Measurements from ENCODE around the gene ACTN1.
A peak's percentile ranks its signal among the peaks of the same experiment; 100 is the strongest.

ACTN1 gene

GRCh38 chr14:68932231-68932630 lies 46.9 kb downstream of the ACTN1 start:
- no peak for FAIRE-seq

DNA sequence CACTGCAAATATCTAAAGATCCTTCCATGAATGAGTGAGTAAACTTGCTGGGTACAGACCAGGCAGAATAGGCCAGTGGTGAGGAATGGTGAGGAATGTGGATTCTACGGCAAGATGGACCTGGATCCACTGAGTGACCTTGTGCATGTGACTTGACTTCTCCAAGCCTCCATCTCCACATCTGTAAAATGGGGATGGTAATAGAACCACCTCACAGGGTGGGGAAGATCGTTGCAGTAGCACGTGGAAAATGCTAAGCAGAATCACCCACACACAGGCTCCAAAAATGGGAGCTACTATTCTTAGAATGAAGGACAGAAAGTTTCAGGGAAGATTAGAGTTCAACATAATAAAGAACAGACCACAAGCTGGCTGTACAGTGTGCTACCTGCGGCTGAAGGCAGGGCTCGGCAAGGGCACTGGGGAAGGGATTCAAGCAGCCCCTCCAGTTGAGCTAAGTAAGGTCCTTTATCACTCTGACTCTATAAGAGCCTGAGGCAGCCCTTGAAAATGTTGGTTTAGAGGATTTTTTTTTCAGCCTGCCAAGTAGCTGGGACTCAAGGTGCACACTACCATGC lies 47.5 kb downstream of the ACTN1 start:
- FAIRE-seq = no peak

- no peak for FAIRE-seq
Measured at GRCh38 chr14:68931063-68931462, 48.0 kb downstream of the ACTN1 start.

GRCh38 chr14:68929623-68930307 lies 49.3 kb downstream of the ACTN1 start:
- no peak for FAIRE-seq

- FAIRE-seq = no peak
Measured at GRCh38 chr14:68928770-68929550, 50.1 kb downstream of the ACTN1 start.

DNA sequence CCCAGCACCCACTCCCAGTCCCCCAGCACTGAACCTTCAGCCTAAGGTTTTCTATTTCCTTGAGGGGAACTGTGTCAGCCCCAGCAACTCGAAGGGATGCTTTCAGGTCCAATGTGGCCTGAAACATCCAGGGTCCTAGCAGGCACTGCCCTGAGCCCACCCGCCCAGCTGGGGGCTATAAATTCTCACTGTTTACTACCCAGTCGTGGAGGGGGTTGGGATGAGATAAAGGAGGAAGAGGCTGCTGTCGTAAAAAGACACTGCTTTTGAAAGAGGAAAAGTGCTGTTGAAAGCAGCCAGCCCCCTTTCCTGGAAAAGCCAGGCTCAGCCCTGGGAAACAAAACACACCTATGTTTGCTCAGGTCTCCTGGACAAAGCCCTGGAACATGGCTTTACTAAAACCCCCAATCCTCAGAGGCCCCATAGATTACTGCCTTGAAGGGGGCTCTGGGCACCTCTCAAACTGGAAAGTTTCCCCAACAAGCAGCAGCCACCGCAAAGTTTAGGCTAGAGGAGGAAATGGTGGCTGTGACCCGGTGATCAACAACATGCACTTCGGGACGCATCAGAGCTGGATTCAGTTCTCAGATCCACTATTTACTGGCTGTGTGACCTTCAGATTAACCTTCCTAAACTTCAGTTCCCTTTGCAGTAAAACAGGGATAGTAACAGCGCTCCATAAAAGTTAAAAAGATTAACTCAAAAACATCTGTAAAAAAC lies 51.0 kb downstream of the ACTN1 start:
- no peak for FAIRE-seq

GRCh38 chr14:68927089-68927488 lies 52.0 kb downstream of the ACTN1 start:
- FAIRE-seq = no peak

DNA sequence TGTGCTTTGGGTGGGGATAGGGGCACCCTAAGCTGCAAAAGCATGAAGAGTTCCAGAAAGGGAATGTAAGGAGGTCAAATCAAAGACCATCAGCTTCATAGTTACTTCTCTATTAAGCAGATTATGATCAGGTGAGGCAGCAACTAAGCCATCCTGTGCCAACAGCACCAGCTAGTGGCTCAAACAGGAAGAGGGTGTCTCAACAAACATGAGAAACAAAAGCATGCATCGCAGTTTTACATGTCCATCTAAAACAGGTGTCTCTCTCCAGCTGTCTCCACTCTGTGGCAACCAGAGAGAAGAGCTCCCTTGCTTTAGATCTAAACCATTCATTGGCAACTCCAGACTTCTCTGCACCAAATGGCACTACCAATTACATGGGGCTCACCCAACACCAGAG lies 52.9 kb downstream of the ACTN1 start:
- FAIRE-seq = no peak

DNA sequence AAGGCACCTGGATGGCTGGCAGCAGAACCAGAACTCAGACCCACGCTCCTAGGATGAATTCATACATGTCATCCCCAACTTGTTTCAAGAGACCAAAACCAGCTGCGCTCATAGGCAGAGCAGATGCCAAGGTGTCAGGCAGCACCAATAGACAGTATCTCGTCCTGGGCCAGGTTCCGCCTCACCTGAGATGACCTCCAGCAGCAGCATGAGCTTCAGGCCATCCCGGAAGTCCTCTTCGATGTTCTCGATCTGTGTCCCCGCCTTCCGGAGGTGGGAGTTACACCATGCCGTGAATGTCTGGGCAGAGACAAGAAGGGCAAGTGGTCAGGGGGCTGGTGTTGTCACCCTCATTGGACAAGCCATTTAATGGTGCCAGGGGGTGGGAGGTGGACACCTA lies 53.7 kb downstream of the ACTN1 start:
- no peak for FAIRE-seq

DNA sequence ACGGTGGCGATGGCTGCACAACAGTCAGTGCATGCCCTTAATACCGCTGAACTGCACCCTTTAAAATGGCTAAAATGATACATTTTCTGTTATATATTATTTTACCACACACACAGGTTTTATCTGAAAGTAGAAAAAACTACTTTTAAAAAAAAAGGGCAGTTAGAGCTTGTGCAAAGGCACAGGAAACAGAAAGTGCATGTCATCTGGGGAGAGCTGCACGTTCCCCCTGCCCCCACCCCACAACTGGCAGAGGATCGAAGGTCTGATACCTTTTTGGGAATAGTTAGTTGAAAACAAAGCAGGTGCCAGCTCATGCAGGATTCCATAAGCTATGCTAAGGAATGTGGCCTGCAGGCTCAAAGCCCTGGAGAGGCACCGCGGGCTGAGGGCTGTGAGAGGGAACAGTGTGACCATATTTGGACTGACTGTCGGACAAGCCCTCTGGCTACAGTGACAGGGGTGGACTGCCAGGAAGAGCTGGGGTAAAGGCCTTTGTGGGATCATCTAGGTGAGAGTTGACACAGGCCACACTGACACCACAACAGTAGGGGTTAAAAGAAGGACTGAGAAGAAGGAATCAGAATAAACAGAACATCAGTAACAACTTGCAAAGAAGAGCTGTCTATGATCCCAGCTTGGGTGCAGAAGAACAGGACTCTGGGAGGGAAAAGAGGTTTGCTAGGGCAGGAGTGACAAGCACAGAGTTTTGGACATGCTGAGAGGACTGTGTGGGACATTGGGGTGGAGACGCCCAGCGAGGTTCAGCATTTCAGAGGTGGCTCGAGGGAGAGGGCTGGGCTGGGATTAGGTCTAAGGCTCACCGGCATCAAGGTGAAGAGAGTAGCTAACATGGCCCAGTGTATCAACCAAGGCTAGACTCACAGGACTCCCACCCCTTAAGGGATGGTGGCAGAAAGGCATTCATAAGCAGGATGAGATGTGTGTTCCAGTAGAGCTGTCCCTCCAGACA lies 54.6 kb downstream of the ACTN1 start:
- FAIRE-seq = no peak

GRCh38 chr14:68922886-68923285 lies 56.2 kb downstream of the ACTN1 start:
- no peak for FAIRE-seq

DNA sequence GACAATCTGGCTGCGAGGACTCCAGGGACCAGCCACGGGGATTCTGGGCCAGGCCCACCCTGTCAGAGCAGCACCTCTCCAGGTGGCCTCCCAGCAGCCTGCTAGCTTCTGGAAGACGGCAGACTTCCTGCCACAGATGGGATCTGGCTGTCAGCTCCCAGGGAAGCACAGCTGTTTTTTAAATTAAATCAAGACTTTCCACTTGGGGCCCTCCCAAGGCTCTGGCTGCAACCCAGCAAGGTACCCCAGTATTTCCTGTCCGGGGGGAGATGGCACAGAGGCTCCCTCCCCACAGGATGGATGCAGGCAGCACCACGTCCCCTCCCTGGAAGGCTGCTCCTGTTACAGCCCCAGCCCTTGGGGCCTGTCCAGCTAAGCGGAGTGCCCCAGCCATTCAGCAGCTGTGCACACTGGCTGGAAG lies 56.9 kb downstream of the ACTN1 start:
- FAIRE-seq = no peak

DNA sequence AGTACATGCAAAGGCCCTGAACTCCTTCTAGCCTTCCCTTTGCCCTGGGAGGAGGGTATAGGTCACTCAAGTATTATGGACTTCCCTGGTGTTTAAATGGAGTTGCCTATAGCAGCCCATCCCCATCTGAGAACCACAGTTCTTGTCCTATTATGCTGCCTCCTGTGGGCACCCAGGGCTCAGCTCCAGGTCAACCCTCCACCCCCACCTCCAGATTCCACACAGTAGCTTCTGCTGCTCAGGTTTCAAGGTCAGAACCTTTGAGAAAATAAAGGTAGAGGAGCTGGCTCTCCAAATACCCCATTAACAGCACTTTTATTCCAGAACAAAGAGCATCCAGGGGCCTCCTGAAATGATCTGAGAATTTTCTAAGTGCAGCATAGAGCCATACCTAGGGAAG lies 57.4 kb downstream of the ACTN1 start:
- FAIRE-seq = no peak

- no peak for FAIRE-seq
Measured at GRCh38 chr14:68921049-68921448, 58.1 kb downstream of the ACTN1 start.

GRCh38 chr14:68919129-68919927 lies 59.8 kb downstream of the ACTN1 start:
- no peak for FAIRE-seq

DNA sequence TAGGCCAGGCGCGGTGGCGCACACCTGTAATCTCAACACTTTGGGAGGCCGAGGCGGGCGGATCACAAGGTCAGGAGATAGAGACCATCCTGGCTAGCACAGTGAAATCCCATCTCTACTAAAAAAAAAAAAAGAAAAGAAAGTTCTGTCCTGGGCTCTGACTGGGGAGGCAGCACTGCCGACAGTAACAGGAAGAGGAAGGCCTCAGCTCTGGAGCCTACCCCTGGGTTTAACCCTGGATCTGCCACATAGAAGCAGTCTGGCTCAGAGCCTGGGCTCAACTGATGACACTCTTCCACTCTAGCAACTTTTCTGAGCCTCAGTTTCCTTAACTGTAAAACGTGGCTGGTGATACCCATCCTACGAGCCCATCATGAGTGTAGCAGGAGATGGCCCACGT lies 60.5 kb downstream of the ACTN1 start:
- FAIRE-seq = no peak

DNA sequence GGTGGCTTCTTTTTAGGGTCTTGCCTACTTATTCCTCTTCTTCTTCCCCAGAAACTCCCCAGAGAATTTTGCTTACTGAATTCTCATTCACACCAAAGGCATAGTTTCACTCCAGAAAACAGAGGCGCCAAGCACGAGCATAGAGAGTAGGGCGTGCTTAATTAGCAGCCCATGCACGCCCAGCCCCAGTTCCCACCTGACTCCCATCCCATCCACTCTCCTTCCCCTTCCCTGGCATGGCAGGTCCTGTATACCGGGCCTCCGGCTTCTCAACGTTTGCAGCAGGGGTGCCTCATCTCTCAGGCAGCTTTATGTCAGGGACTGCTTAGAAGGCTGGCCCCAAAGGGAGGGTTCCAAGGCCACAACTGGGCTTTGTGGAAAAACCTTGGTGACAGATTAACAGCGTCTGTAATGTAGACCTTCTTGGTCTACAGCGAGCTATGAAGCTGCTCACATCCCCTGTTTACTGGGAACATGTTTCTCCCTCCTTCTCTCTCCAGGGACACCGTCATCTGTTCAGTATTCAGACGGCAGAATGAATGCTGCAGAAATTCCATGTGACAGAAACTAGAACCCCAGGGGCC lies 62.7 kb downstream of the ACTN1 start:
- FAIRE-seq = no peak

- no peak for FAIRE-seq
Measured at GRCh38 chr14:68913516-68913915, 65.6 kb downstream of the ACTN1 start.

DNA sequence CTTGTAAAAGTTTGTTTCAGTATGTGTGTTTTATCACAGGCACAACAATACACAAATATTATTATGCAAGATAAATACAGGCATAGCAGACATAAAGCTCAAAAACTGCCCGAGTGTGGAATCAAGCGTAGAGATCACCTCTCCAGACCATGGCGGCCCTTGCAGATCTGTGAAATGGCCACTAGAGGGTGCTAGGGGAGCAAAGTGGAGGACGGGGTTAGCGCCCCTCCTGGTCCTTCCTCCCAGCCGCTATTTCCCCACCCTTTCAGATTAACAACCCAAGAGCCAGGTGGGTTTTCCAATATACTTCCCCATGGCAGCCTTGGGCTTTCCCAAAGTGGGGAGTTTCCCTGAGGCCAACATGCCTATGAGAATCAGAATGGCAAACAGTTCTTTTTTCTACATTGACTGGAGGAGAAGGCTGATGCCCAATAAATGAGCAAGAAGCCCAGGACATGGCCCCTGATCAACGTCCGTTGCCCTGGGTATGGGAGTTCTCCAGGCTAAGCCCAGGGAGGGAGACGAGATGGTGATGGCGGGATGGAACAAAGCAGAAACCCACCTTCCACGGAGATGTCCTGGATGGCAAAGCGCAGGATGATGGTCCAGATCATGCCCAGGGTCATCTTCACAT lies 67.4 kb downstream of the ACTN1 start:
- FAIRE-seq = peak; percentile 92

- FAIRE-seq = no peak
Measured at GRCh38 chr14:68910540-68910939, 68.6 kb downstream of the ACTN1 start.

DNA sequence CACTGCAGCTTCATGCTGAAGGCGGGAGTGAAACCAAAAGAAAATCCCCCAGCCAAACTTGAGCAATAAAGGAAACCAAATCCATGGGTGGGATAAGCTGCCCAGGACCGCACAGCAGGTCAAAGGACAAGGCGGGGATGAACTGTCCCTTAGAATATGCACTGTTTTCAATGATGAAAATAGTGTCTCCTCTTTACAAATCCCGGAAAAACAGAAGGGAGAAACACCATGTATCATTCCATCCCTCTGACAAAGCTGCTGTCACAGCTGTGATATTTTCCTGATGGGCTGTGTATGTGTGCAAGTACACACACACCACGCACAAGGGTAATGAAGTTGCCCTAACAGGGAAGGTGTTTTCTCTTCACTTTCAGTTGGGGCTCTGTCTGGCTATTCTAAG lies 70.3 kb downstream of the ACTN1 start:
- no peak for FAIRE-seq
